ENCODE results near the gene SUSD1. TPM values are rescaled to one million over a fixed set of nuclear protein-coding genes. Genes with fewer than 3 reads are reported as not detected.

SUSD1 gene
- total and polyA plus RNA-seq, 2 donors from 2014 or later = 11.0 to 19.8 TPM

- H3K9ac ChIP-seq (ENCODE audit: low read length in 3 of 3) = no peak overlapping the region
- intact Hi-C loops (cut with DNase I) = no loop called here
- H3K4me3 ChIP-seq (ENCODE audit: low read length in 3 of 3) = no peak overlapping the region
- H3K36me3 ChIP-seq (ENCODE audit: control insufficient read depth in 2 of 3, insufficient read depth in 3 of 3, low read length in 3 of 3) = no peaks in the 10 kb centered on the region
- no peak for DNase-seq
- peaks cover 0 to 4% (median 0%) of the 10 kb centered on the region in 3 donors for H3K9me3 ChIP-seq (ENCODE audit: control insufficient read depth in 2 of 3, insufficient read depth in 1 of 3, low read length in 3 of 3)
- peak; percentile 11 for FAIRE-seq
- H3K4me1 ChIP-seq (ENCODE audit: control insufficient read depth in 2 of 3, insufficient read depth in 2 of 3, low read depth in 1 of 3, low read length in 3 of 3) = peaks cover 3 to 5% (median 3%) of the 10 kb centered on the region in 3 donors
- H3K27me3 ChIP-seq (ENCODE audit: control insufficient read depth, insufficient read depth, low read length) = no peaks in the 10 kb centered on the region
- H3K27ac ChIP-seq (ENCODE audit: low read depth in 2 of 2, low read length in 2 of 2) = no peak overlapping the region
- no peak for TF ChIP-seq CTCF (IDR thresholded peaks at IDR 0.05; ENCODE audit: borderline replicate concordance, extremely low read depth, insufficient read depth)
Measured at GRCh38 chr9:111991179-111991578, 183.9 kb downstream of the SUSD1 start.

Other genes with a start within 250 kb of the SUSD1 start
- 86.6 TPM for gene PTBP3, start 158.3 kb upstream of the SUSD1 start, total RNA-seq
- gene PTBP3, start 158.3 kb upstream of the SUSD1 start, polyA plus RNA-seq (ENCODE audit: insufficient read depth, low read depth, low replicate concordance) = 14.0 TPM
- gene HSDL2, start 204.8 kb upstream of the SUSD1 start, total RNA-seq = 30.2 TPM
- 67.0 TPM for gene HSDL2, start 204.8 kb upstream of the SUSD1 start, polyA plus RNA-seq (ENCODE audit: insufficient read depth, low read depth, low replicate concordance)

Data from kidney (tissue), 14 donors.